Activated CD8-positive, alpha-beta T cell treated with anti-CD3 and anti-CD28 coated beads for 36 hours (primary cell): Measurements from ENCODE around the gene KLHL10. TPM values are rescaled to one million over a fixed set of nuclear protein-coding genes. Genes with fewer than 3 reads are reported as not detected.

Experiments used
- ATAC-seq: fragments of 200-7000 bp; cut with Tn5 transposase; one replicate; pipeline ENCODE4 v1.10.0; 2021; ENCODE audit warnings: mild to moderate bottlenecking, moderate library complexity
- CTCF ChIA-PET: fragments of 350-600 bp; sonication (Branson Sonifier 250); formaldehyde crosslinking; loops from one replicate; lab custom pipeline; 2021; ENCODE audit warnings: antibody characterized with exemption; lab: Charles Lee
- POLR2A ChIA-PET: fragments of 350-600 bp; sonication (Branson Sonifier 250); formaldehyde crosslinking; loops from one replicate; lab custom pipeline; 2021; ENCODE audit warnings: antibody characterized with exemption; lab: Charles Lee
- DNase-seq: peaks from one replicate; pipeline ENCODE4 v3.0.0-alpha.2; 2020
- H3K27ac Mint-ChIP-seq: one replicate; pipeline ENCODE4 v1.8.0; 2021; ENCODE audit warnings: mild to moderate bottlenecking, mixed read lengths
- H3K27me3 Mint-ChIP-seq: one replicate; pipeline ENCODE4 v1.8.0; 2021; ENCODE audit warnings: mixed read lengths
- H3K36me3 Mint-ChIP-seq: one replicate; pipeline ENCODE4 v1.8.0; 2021; ENCODE audit warnings: low read depth, mixed read lengths
- H3K4me1 Mint-ChIP-seq: one replicate; pipeline ENCODE4 v1.8.0; 2021; ENCODE audit warnings: low read depth, mixed read lengths
- H3K4me3 Mint-ChIP-seq: one replicate; pipeline ENCODE4 v1.8.0; 2021; ENCODE audit warnings: mild to moderate bottlenecking, moderate library complexity, mixed read lengths
- H3K9me3 Mint-ChIP-seq: one replicate; pipeline ENCODE4 v1.8.0; 2021; ENCODE audit warnings: mixed read lengths
- CTCF ChIP-seq: fragments of 200-600 bp; IDR thresholded peaks from one replicate; pipeline ENCODE4 v1.8.0; 2022; ENCODE audit warnings: antibody characterized with exemption, mild to moderate bottlenecking
- intact Hi-C: fragments of 100-400 bp; cut with micrococcal nuclease; formaldehyde crosslinking; loops from one replicate; pipeline ENCODE4 v1.10.0; 2022
- total RNA-seq, 2 experiments: library from RNA; stranded (reverse); gene quantifications; one replicate each; pipeline ENCODE4 v1.2.3, GENCODE V29; 2021

The KLHL10 gene
- total RNA-seq: under 1 TPM in 1 of 2 experiments, not detected in 1; 0.36 TPM

- no peak within 1 kb of the TSS for H3K27ac Mint-ChIP-seq
Observed at GRCh38 chr17:41837761-41838538, at the start of gene KLHL10. KLHL10 (plus strand) TSS chr17:41837825; CDS start chr17:41837933, 108 bp downstream.

GRCh38 chr17:41792845-41793783, 44.5 kb upstream of the KLHL10 start:
- H3K27ac Mint-ChIP-seq: no peak overlapping the region
- ATAC-seq (peak; percentile 61), DNase-seq (peak; percentile 23)
- H3K36me3 Mint-ChIP-seq: no peaks in the 10 kb centered on the region
- CTCF ChIA-PET: no interaction called here
- peaks cover 15% of the 10 kb centered on the region for H3K4me1 Mint-ChIP-seq
- intact Hi-C loops: no loop called here
- no peak overlapping the region for H3K4me3 Mint-ChIP-seq
- no peaks in the 10 kb centered on the region for H3K9me3 Mint-ChIP-seq
- peaks cover 4% of the 10 kb centered on the region for H3K27me3 Mint-ChIP-seq
- TF ChIP-seq CTCF: no peak
- POLR2A ChIA-PET: no interaction called here

More at GRCh38 chr17:41837761-41838538, at the start of gene KLHL10:
- DNase-seq: no peak
- peaks cover 3% of the 10 kb centered on the region for H3K27me3 Mint-ChIP-seq
- H3K4me3 Mint-ChIP-seq: peak within 1 kb of the TSS; percentile 83
- peaks cover 1% of the 10 kb centered on the region for H3K36me3 Mint-ChIP-seq
- no peak for ATAC-seq
- ChIA-PET CTCF (interaction anchor here (0.7 to 2.1 kb wide), 3 partner anchors 26 to 52 kb away, joined by 4 to 6 read pairs (median 5); partner anchors contain the start of genes JUP and P3H4), POLR2A (interaction anchor here (1.8 kb wide), 1 partner anchor 24 kb away, joined by 4 read pairs; no protein-coding TSS in a partner anchor)
- intact Hi-C loops: no loop called here
- no peak for TF ChIP-seq CTCF
- H3K9me3 Mint-ChIP-seq: no peaks in the 10 kb centered on the region
- peaks cover 13% of the 10 kb centered on the region for H3K4me1 Mint-ChIP-seq

GRCh38 chr17:41793784-41794539, 43.7 kb upstream of the KLHL10 start:
- ChIA-PET POLR2A (no interaction called here), CTCF (interaction anchor here (1.2 kb wide), 1 partner anchor 15 kb away, joined by 3 read pairs; no protein-coding TSS in a partner anchor)
- no peak overlapping the region for H3K4me3 Mint-ChIP-seq
- peaks cover 6% of the 10 kb centered on the region for H3K4me1 Mint-ChIP-seq
- DNase-seq: no peak
- no peak for TF ChIP-seq CTCF
- intact Hi-C loops: no loop called here
- peaks cover 4% of the 10 kb centered on the region for H3K27me3 Mint-ChIP-seq
- no peak for ATAC-seq
- H3K27ac Mint-ChIP-seq: no peak overlapping the region
- H3K9me3 Mint-ChIP-seq: no peaks in the 10 kb centered on the region
- no peaks in the 10 kb centered on the region for H3K36me3 Mint-ChIP-seq

GRCh38 chr17:41794540-41794975, 43.1 kb upstream of the KLHL10 start:
- POLR2A ChIA-PET: no interaction called here
- CTCF ChIA-PET: interaction anchor here (1.2 to 3.0 kb wide), 2 partner anchors 14 to 57 kb away, joined by 3 to 14 read pairs; no protein-coding TSS in a partner anchor
- intact Hi-C loops: no loop called here

More at GRCh38 chr17:41794540-41794975, 43.1 kb upstream of the KLHL10 start:
- Mint-ChIP-seq H3K4me1 (peaks cover 3% of the 10 kb centered on the region), H3K36me3 (no peaks in the 10 kb centered on the region), H3K9me3 (no peaks in the 10 kb centered on the region), H3K4me3 (no peak overlapping the region), H3K27ac (no peak overlapping the region), H3K27me3 (peaks cover 4% of the 10 kb centered on the region)
- ATAC-seq (no peak), DNase-seq (no peak)
- no peak for TF ChIP-seq CTCF
